SK-N-SH (cell line): ENCODE results near the gene EXPH5. TPM values are rescaled to one million over a fixed set of nuclear protein-coding genes. Genes with fewer than 3 reads are reported as not detected.

Experiments used
- CTCF ChIA-PET: fragments of 300-600, 350-600 bp; formaldehyde crosslinking; extraction: SDS; loops from one replicate; lab custom pipeline; 2021; lab: Yijun Ruan, JAX
- POLR2A ChIA-PET: fragments of 350-600 bp; sonication (Branson Sonifier 250); formaldehyde crosslinking; extraction: SDS; loops from one replicate; lab custom pipeline; 2020; ENCODE audit warnings: antibody characterized with exemption, inconsistent platforms; lab: Yijun Ruan, JAX
- DNase-seq: peaks from one replicate; pipeline ENCODE4 v3.0.0; 2012
- H2AFZ ChIP-seq: fragments of 200-600 bp; sonication (generic); 2 replicates; pipeline ENCODE4 v1.8.1; 2016; ENCODE audit warnings: antibody characterized with exemption, mild to moderate bottlenecking, low read depth
- H3F3A ChIP-seq: fragments of 200-600 bp; sonication (generic); replicated peaks from 2 replicates; pipeline ENCODE3; 2016; ENCODE audit warnings: antibody characterized with exemption, mild to moderate bottlenecking; ENCODE audit not compliant: insufficient read depth
- H3K27ac ChIP-seq, 2 experiments: fragments of 200-500 bp in 1 of 2; fragments of 200-600 bp in 1 of 2; sonication (Bioruptor generic) in 1 of 2; sonication (generic), shearing (Covaris generic) in 1 of 2; 2 replicates each; pipeline versions ENCODE4 v1.5.1 to v1.6.1; 2014 to 2016; ENCODE audit warnings: low read depth in 2 of 2, inconsistent platforms in 1 of 2, low read length in 1 of 2, mild to moderate bottlenecking in 1 of 2, mixed read lengths in 1 of 2
- H3K27me3 ChIP-seq: fragments of 200-600 bp; sonication (generic), shearing (Covaris generic); 2 replicates; pipeline ENCODE4 v1.6.1; 2016; ENCODE audit warnings: mixed run types; ENCODE audit not compliant: insufficient read depth
- H3K36me3 ChIP-seq, 2 experiments: fragments of 200-500 bp in 1 of 2; fragments of 200-600 bp in 1 of 2; sonication (Bioruptor generic) in 1 of 2; sonication (generic) in 1 of 2; replicated peaks in 1 of 2; 2 replicates each; pipeline versions ENCODE3 to v1.5.1; 2014 to 2016; ENCODE audit warnings: low read length in 1 of 2, mild to moderate bottlenecking in 1 of 2; ENCODE audit not compliant: insufficient read depth in 2 of 2, control insufficient read depth in 1 of 2
- H3K4me1 ChIP-seq, 2 experiments: fragments of 200-500 bp in 1 of 2; fragments of 200-600 bp in 1 of 2; sonication (Bioruptor generic) in 1 of 2; sonication (generic), shearing (Covaris generic) in 1 of 2; 2 replicates each; pipeline versions ENCODE4 v1.5.1 to v1.6.1; 2014 to 2016; ENCODE audit warnings: low read depth in 1 of 2, low read length in 1 of 2, mixed run types in 1 of 2; ENCODE audit not compliant: insufficient read depth in 2 of 2, control insufficient read depth in 1 of 2
- H3K4me2 ChIP-seq: fragments of 200-600 bp; sonication (generic), shearing (Covaris generic); 2 replicates; pipeline ENCODE4 v1.6.1; 2017; ENCODE audit warnings: mixed run types
- H3K4me3 ChIP-seq, 2 experiments: fragments of 200-500 bp in 1 of 2; fragments of 200-600 bp in 1 of 2; sonication (Bioruptor generic) in 1 of 2; sonication (generic), shearing (Covaris generic) in 1 of 2; 2 replicates each; pipeline versions ENCODE4 v1.5.1 to v1.8.1; 2014 to 2016; ENCODE audit warnings: low read depth in 2 of 2, inconsistent platforms in 1 of 2, low read length in 1 of 2, mild to moderate bottlenecking in 1 of 2, mixed read lengths in 1 of 2, moderate library complexity in 1 of 2
- H3K79me2 ChIP-seq: fragments of 200-600 bp; sonication (generic); 2 replicates; pipeline ENCODE4 v1.8.1; 2017; ENCODE audit warnings: mild to moderate bottlenecking; ENCODE audit not compliant: insufficient read depth
- H3K9ac ChIP-seq: fragments of 200-600 bp; sonication (generic); 2 replicates; pipeline ENCODE4 v1.6.1; 2017; ENCODE audit warnings: mixed run types
- H3K9me2 ChIP-seq: fragments of 200-600 bp; sonication (generic); 2 replicates; pipeline ENCODE4 v1.6.1; 2017; ENCODE audit warnings: mixed run types
- H3K9me3 ChIP-seq: fragments of 200-600 bp; sonication (generic); 2 replicates; pipeline ENCODE4 v1.6.1; 2017; ENCODE audit warnings: mixed run types, mild to moderate bottlenecking, moderate library complexity
- H4K20me1 ChIP-seq: fragments of 200-600 bp; sonication (generic); 2 replicates; pipeline ENCODE4 v1.6.1; 2017; ENCODE audit warnings: mild to moderate bottlenecking, mixed run types; ENCODE audit not compliant: insufficient read depth
- CHD2 ChIP-seq: fragments of 150-350 bp; IDR thresholded peaks from 2 replicates; pipeline ENCODE4 v1.6.1; 2018; ENCODE audit warnings: low read length; ENCODE audit not compliant: partially characterized antibody
- FOSL2 ChIP-seq: IDR thresholded peaks from 2 replicates; pipeline ENCODE4 v1.4.0; 2012; ENCODE audit warnings: low read depth, mild to moderate bottlenecking, moderate library complexity, borderline replicate concordance
- FOXJ3 ChIP-seq: sonication (generic); formaldehyde crosslinking; IDR thresholded peaks from 2 replicates; pipeline ENCODE4 v1.5.1; 2020; ENCODE audit warnings: mild to moderate bottlenecking, missing genetic modification reagents
- FOXM1 ChIP-seq: IDR thresholded peaks from 2 replicates; pipeline ENCODE4 v1.4.0; 2012; ENCODE audit warnings: low read depth, mild to moderate bottlenecking
- GABPA ChIP-seq: IDR thresholded peaks from 2 replicates; pipeline ENCODE4 v1.4.0; 2012; ENCODE audit warnings: low read depth, mild to moderate bottlenecking
- GATA2 ChIP-seq: sonication (generic); formaldehyde crosslinking; IDR thresholded peaks from 2 replicates; pipeline ENCODE4 v1.5.0; 2020; ENCODE audit warnings: mild to moderate bottlenecking, missing genetic modification reagents
- MAX ChIP-seq: IDR thresholded peaks from 2 replicates; pipeline ENCODE4 v1.4.0; 2012; ENCODE audit warnings: low read depth
- PBX3 ChIP-seq: IDR thresholded peaks from 2 replicates; pipeline ENCODE4; 2012
- RAD21 ChIP-seq: IDR thresholded peaks from 2 replicates; pipeline ENCODE4 v1.6.1; 2012; ENCODE audit warnings: mild to moderate bottlenecking, low read length
- SMC3 ChIP-seq: IDR thresholded peaks from 2 replicates; pipeline ENCODE4 v1.6.1; 2012; ENCODE audit warnings: low read depth, low read length, improper control_type of control experiment
- TAF1 ChIP-seq: IDR thresholded peaks from 2 replicates; pipeline ENCODE4 v1.6.1; 2012; ENCODE audit warnings: low read depth, mild to moderate bottlenecking, low read length, moderate library complexity, borderline replicate concordance
- TCF12 ChIP-seq: IDR thresholded peaks from 2 replicates; pipeline ENCODE4 v1.4.0; 2012
- TEAD4 ChIP-seq: IDR thresholded peaks from 2 replicates; pipeline ENCODE4 v1.4.0; 2012; ENCODE audit warnings: mild to moderate bottlenecking, borderline replicate concordance; ENCODE audit not compliant: insufficient read depth
- WGBS: methylation state at CpG from one replicate; pipeline ENCODE4 v1.1.6; 2017; ENCODE audit warnings: low lambda C conversion rate; 5-methylcytosine and 5-hydroxymethylcytosine counted together
- polyA plus RNA-seq, 3 experiments: library from polyadenylated mRNA; depleted of rRNA; stranded (reverse); fragments of >200 nt; gene quantifications; 2 replicates each; pipeline ENCODE4 v1.2.3, GENCODE V29; 2012
- TF ChIP-seq, protein P1 (sequence below): fragments of 150-350 bp; IDR thresholded peaks from 2 replicates; pipeline ENCODE4 v1.6.1; 2016; ENCODE audit warnings: mild to moderate bottlenecking, low read depth, low read length
- TF ChIP-seq, protein P2 (sequence below): IDR thresholded peaks from 2 replicates; pipeline ENCODE4 v1.4.0; 2012; ENCODE audit warnings: low read depth, borderline replicate concordance

The EXPH5 gene
- polyA plus RNA-seq, 1 of the 3 experiments (the other 2 are of a cell fraction), result 0.05 TPM

DNA sequence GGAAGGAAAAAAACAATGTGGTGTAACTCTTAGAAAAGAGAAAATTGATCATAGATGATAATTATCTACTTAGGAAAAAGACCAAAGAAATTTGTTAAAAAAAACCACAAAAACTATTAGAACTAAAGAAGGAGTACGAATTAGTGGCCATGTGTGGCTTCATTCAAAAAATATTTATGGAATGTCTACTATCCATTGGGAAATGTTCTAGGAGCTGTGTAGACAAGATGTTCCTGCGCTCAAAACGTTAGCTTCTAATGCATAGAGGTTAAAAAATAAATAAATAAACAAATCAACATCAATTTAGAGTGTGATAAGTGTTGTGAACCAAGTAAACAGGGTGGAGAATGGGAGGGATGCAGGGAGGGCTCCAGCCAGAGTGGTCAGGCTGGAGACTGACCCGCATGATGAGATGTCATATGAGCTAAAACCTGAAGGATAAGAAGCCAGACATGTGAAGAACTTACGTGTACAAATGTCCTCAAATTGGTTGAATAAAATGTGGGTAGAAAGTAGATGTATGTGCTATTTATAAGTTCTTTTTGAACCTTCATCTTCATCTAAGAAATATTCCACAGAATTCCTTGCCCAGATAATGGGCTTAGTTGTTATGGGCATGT is 4.3 kb upstream of the EXPH5 start:
- Histone ChIP-seq H3K27me3 (peaks cover 7% of the 10 kb centered on the region; the same call in 1 of the 2 replicates), H3F3A (no peaks in the 10 kb centered on the region), H3K36me3 (no peaks in the 10 kb centered on the region), H3K27ac (no peak overlapping the region), H3K9ac (no peak overlapping the region), H4K20me1 (no peaks in the 10 kb centered on the region), H3K4me1 (peaks cover 0 to 4% of the 10 kb centered on the region in 2 experiments; a peak in 2 of 4 replicates), H3K9me3 (no peaks in the 10 kb centered on the region)
- POLR2A ChIA-PET, result no interaction called here
- no peak for DNase-seq
- CTCF ChIA-PET, result interaction anchor here (0.6 kb wide), 1 partner anchor 589 kb away, joined by 3 read pairs; the partner anchor contains the start of gene CUL5
- TF ChIP-seq MAX (no peak), CHD2 (no peak), TAF1 (no peak), TCF12 (no peak), SMC3 (no peak), FOXM1 (no peak), PBX3 (no peak)
- TF ChIP-seq, protein P1, sequence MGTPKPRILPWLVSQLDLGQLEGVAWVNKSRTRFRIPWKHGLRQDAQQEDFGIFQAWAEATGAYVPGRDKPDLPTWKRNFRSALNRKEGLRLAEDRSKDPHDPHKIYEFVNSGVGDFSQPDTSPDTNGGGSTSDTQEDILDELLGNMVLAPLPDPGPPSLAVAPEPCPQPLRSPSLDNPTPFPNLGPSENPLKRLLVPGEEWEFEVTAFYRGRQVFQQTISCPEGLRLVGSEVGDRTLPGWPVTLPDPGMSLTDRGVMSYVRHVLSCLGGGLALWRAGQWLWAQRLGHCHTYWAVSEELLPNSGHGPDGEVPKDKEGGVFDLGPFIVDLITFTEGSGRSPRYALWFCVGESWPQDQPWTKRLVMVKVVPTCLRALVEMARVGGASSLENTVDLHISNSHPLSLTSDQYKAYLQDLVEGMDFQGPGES, result no peak
- TF ChIP-seq, protein P2, sequence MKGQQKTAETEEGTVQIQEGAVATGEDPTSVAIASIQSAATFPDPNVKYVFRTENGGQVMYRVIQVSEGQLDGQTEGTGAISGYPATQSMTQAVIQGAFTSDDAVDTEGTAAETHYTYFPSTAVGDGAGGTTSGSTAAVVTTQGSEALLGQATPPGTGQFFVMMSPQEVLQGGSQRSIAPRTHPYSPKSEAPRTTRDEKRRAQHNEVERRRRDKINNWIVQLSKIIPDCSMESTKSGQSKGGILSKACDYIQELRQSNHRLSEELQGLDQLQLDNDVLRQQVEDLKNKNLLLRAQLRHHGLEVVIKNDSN, result no peak
- TF ChIP-seq, all 33 proteins: peak for 0
- Histone ChIP-seq H3K4me2 (no peak overlapping the region), H3K79me2 (no peaks in the 10 kb centered on the region), H3K4me3 (no peak overlapping the region), H3K9me2 (no peaks in the 10 kb centered on the region), H2AFZ (no peak overlapping the region)
- WGBS, result 69% methylated on average over 5 of the region's 5 CpGs

- Histone ChIP-seq H3K4me2 (no peak overlapping the region), H3K79me2 (no peaks in the 10 kb centered on the region), H3K4me1 (peaks cover 0 to 10% of the 10 kb centered on the region in 2 experiments; a peak in 2 of 4 replicates), H3K27ac (no peak overlapping the region), H3K9me3 (no peaks in the 10 kb centered on the region), H3F3A (no peaks in the 10 kb centered on the region), H3K27me3 (peaks cover 16% of the 10 kb centered on the region; the same call in 1 of the 2 replicates), H4K20me1 (no peaks in the 10 kb centered on the region), H3K9ac (no peak overlapping the region), H2AFZ (no peak overlapping the region), H3K36me3 (no peaks in the 10 kb centered on the region), H3K4me3 (no peak overlapping the region), H3K9me2 (no peaks in the 10 kb centered on the region)
- TF ChIP-seq FOSL2 (no peak), RAD21 (no peak), GABPA (no peak), GATA2 (no peak), TEAD4 (no peak), MAX (no peak), FOXJ3 (CRISPR knock-in tag) (no peak)
- 35% methylated on average over 2 of the region's 2 CpGs for WGBS
- ChIA-PET POLR2A (no interaction called here), CTCF (no interaction called here)
- no peak for DNase-seq
Observed at GRCh38 chr11:108596701-108597100, 3.1 kb upstream of the EXPH5 start.
